Thoracic aorta (tissue), 2 donors: ENCODE measurements around the gene NFKBIE. TPM values are rescaled to one million over a fixed set of nuclear protein-coding genes. Genes with fewer than 3 reads are reported as not detected.

Experiments
- ATAC-seq: fragments of 150-250 bp; one replicate; pipeline ENCODE4 v1.8.0; 2017; ENCODE audit warnings: low read depth; ENCODE audit not compliant: insufficient number of reproducible peaks, low FRiP score
- DNase-seq: peaks from one replicate; pipeline ENCODE4 v3.0.0-alpha.2; 2020; ENCODE audit warnings: low spot score
- H3K27ac ChIP-seq, 2 donors: fragments of 200-600 bp; sonication (generic); 1 replicate in 1 of 2; 2 replicates in 1 of 2; pipeline ENCODE4 v1.5.1; 2016; ENCODE audit warnings: mild to moderate bottlenecking in 2 of 2, moderate library complexity in 2 of 2
- H3K27me3 ChIP-seq: fragments of 200-600 bp; sonication (generic); replicated peaks from 2 replicates; pipeline ENCODE4 v1.6.0; 2016; ENCODE audit warnings: mild to moderate bottlenecking; ENCODE audit not compliant: insufficient read depth
- H3K36me3 ChIP-seq: fragments of 200-600 bp; sonication (generic); one replicate; pipeline ENCODE4 v1.5.1; 2016
- H3K4me1 ChIP-seq, 2 donors: fragments of 200-600 bp; sonication (generic); 1 replicate in 1 of 2; 2 replicates in 1 of 2; pipeline versions ENCODE4 v1.5.1 to v1.6.0; 2016; ENCODE audit warnings: low read depth in 2 of 2, mild to moderate bottlenecking in 1 of 2; ENCODE audit not compliant: control insufficient read depth in 1 of 2
- H3K4me3 ChIP-seq: fragments of 200-600 bp; sonication (generic); 2 replicates; pipeline ENCODE4 v1.5.1; 2016; ENCODE audit warnings: mild to moderate bottlenecking
- H3K9me3 ChIP-seq: fragments of 200-600 bp; sonication (generic); 2 replicates; pipeline ENCODE4 v1.5.1; 2016
- total RNA-seq, 2 donors: library from RNA; depleted of rRNA; stranded (reverse); fragments of >200 nt; gene quantifications; one replicate each; pipeline versions ENCODE4 v1.1.0 to v1.2.3, GENCODE V29; 2016
- TF ChIP-seq, protein P1 (sequence below): fragments of 200-600 bp; sonication (generic); IDR thresholded peaks from one replicate; pipeline ENCODE4 v1.5.1; 2019; ENCODE audit warnings: antibody characterized with exemption

Gene NFKBIE
- total RNA-seq, 2 donors from 2014 or later: 5.5 to 10.6 TPM

DNA sequence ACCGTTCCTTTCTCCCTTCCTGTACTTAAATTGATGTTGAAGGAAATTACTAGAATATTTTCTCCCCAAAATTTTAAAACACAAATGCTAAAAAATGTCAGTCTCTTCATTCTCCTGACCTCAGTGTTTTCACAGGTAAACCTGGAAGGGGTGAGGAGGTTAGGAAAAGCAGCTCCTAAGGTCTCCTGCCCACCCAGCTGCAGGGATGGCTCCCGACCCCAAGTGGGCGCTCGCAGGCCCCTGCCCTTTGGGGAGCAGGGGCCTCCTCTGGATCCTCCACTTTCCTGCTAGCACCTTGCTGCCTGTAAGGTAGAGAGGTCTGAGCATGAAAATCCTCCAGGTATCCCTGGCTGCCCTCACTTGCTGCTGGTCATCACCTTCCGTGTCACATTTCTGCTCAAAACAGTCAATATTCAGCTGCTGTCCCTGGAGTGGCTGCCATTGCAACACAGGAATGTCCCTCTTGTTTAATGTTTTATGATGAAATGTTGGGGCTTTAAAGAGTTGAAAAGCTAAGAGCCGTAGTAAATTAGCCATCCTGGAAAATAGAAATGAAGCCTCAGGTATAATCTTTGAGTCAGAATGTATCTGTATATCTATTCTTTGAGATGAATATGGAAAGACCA lies 29.3 kb downstream of the NFKBIE start:
- no peak for DNase-seq
- no peak for ATAC-seq
- no peaks in the 10 kb centered on the region for H3K27me3 ChIP-seq
- H3K4me3 ChIP-seq: no peak overlapping the region
- TF ChIP-seq, protein P1, sequence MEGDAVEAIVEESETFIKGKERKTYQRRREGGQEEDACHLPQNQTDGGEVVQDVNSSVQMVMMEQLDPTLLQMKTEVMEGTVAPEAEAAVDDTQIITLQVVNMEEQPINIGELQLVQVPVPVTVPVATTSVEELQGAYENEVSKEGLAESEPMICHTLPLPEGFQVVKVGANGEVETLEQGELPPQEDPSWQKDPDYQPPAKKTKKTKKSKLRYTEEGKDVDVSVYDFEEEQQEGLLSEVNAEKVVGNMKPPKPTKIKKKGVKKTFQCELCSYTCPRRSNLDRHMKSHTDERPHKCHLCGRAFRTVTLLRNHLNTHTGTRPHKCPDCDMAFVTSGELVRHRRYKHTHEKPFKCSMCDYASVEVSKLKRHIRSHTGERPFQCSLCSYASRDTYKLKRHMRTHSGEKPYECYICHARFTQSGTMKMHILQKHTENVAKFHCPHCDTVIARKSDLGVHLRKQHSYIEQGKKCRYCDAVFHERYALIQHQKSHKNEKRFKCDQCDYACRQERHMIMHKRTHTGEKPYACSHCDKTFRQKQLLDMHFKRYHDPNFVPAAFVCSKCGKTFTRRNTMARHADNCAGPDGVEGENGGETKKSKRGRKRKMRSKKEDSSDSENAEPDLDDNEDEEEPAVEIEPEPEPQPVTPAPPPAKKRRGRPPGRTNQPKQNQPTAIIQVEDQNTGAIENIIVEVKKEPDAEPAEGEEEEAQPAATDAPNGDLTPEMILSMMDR: no peak
- H3K4me1 ChIP-seq: peaks cover 27 to 63% of the 10 kb centered on the region in 2 donors
- peak overlapping the region; percentile 96 to 98 for H3K27ac ChIP-seq
- H3K36me3 ChIP-seq: peaks cover 21% of the 10 kb centered on the region
- no peaks in the 10 kb centered on the region for H3K9me3 ChIP-seq

DNA sequence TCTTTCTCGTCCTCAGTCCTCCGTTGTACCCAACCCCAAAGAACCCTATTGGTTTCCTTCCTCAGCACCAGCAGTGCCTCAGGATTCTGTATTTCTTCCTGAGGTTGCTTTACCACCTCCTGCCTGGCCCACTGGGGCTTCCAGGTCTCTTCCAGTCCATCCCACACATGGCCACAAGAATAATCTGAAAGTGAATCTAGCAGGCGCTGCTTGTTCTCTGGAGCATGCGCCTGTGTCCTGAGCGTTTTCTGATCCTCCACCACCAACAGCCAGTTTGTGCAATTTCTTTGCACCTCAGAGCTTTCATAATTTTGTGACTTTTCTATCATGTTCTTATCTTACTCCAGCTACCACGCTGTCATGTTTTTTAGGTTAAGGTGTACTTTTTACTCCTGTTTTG lies 30.1 kb downstream of the NFKBIE start:
- TF ChIP-seq, protein P1: no peak
- no peak overlapping the region for H3K4me3 ChIP-seq
- DNase-seq: no peak
- peaks cover 27 to 63% of the 10 kb centered on the region in 2 donors for H3K4me1 ChIP-seq
- no peaks in the 10 kb centered on the region for H3K27me3 ChIP-seq
- peaks cover 28% of the 10 kb centered on the region for H3K36me3 ChIP-seq
- ATAC-seq: no peak
- no peaks in the 10 kb centered on the region for H3K9me3 ChIP-seq
- peak overlapping the region; percentile 84 to 96 for H3K27ac ChIP-seq

DNA sequence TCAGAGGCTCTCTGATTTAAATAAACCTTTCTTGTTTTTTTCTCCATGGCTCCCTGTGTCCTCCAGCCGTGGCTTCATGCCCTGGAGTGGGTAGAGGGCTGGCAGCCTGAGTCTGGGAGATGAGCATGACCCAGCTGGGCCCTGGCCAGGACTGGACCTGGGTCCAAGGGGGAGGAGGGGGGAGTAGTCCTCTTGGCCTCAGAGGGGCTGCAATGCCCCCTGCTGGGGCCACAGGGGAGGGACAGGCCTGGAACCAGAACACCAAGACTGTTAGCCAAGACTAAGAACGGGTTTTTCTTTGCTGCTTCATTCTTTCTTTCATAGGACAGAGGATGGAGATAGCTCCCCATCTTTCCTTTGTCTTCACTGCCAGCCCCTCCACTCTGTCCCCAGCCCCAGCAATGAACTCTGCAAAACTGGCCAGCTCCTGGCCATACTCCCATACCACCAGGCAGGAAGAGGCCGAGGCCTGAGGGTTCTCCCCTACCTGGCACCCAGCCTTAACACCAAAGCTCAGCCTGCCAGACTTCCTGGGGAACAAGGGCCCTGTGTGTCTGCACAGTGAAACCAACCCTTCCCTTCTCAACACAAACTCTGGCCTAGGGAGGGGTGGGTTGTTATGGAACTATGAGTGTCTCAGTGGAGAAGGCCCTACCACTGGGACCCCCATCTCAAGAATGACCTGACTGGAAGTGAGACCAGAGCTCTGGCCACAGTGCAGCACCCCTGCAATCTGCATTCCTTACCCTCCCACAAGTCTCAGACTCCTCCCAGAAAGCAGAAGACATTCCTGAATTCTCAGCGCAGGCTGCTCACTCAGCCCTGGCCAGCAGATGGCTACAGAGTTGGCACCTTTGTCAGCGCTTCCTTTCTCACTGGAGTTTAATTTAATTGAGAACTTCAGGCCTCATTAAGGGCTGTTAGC lies 31.0 kb downstream of the NFKBIE start:
- H3K4me3 ChIP-seq: no peak overlapping the region
- H3K27ac ChIP-seq: peak overlapping the region; percentile 84 to 96
- no peaks in the 10 kb centered on the region for H3K9me3 ChIP-seq
- TF ChIP-seq, protein P1: peak; percentile 84
- ATAC-seq (peak; percentile 16), DNase-seq (peak; percentile 81)
- H3K36me3 ChIP-seq: peaks cover 37% of the 10 kb centered on the region
- no peaks in the 10 kb centered on the region for H3K27me3 ChIP-seq
- H3K4me1 ChIP-seq: peaks cover 27 to 63% of the 10 kb centered on the region in 2 donors

DNA sequence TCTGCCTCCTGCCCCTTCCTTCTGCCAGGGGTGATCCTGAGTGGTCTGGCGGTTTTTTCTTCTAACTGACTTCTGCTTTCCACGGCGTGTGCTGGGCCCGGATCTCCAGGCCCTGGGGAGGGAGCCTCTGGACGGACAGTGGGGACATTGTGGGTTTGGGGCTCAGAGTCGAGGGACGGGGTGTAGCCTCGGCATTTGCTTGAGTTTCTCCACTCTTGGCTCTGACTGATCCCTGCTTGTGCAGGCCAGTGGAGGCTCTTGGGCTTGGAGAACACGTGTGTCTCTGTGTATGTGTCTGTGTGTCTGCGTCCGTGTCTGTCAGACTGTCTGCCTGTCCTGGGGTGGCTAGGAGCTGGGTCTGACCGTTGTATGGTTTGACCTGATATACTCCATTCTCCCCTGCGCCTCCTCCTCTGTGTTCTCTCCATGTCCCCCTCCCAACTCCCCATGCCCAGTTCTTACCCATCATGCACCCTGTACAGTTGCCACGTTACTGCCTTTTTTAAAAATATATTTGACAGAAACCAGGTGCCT lies 31.7 kb downstream of the NFKBIE start:
- ATAC-seq (peak; percentile 1), DNase-seq (no peak)
- no peaks in the 10 kb centered on the region for H3K27me3 ChIP-seq
- H3K9me3 ChIP-seq: no peaks in the 10 kb centered on the region
- peak overlapping the region; percentile 84 to 96 for H3K27ac ChIP-seq
- peaks cover 27 to 62% of the 10 kb centered on the region in 2 donors for H3K4me1 ChIP-seq
- H3K36me3 ChIP-seq: peaks cover 43% of the 10 kb centered on the region
- TF ChIP-seq, protein P1: no peak
- no peak overlapping the region for H3K4me3 ChIP-seq
